K562 treated with DMSO at 1 percent for 24 hours (cell line): ENCODE measurements around the gene OGN. TPM values are rescaled to one million over a fixed set of nuclear protein-coding genes. Genes with fewer than 3 reads are reported as not detected.

Source experiments
- total RNA-seq: library from RNA; unstranded; fragments of 300-600 nt; gene quantifications from 2 replicates; pipeline ENCODE4 v1.2.3, GENCODE V29; 2022; ENCODE audit warnings: low read depth; ENCODE audit not compliant: insufficient read depth

OGN gene, protein sequence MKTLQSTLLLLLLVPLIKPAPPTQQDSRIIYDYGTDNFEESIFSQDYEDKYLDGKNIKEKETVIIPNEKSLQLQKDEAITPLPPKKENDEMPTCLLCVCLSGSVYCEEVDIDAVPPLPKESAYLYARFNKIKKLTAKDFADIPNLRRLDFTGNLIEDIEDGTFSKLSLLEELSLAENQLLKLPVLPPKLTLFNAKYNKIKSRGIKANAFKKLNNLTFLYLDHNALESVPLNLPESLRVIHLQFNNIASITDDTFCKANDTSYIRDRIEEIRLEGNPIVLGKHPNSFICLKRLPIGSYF
- total RNA-seq, result not detected in 2 replicates

DNA sequence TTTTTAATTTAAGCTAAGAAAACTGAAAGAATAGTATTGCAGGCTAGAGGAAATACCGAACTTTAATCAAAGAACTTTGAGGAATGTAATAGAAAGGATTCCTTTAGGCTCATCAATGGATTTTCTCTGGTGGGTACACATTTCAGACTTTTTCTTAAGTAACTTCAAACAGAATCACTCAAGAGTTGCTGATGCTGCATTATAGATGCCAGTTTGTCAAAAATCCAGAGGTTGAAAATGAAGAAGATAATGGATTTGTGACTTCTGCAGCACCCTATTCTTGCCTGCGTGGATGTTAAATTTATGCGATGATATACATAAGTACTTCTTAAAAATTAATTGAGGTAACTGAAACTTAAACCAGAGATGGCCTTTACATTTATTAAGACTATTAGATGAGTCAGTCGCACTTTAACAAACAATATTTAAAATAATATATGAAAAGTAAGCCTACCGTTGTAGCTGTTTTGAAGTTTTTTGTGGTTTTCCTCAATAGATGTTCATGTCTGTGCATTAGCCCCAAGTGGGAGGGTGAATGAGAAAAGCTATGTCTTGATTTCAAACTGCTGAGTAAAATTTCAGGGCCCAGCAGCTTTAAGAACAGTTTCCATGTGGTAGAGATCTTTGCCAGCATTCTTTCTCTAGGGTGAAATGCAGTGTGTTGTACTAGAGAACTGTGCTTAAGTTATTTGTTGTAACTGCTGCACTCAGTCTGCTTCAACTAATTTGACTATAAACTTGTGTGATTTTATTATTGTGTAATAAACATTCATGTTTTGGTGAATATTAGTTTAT, at the start of gene OGN:
TSS of gene OGN (minus strand) at position 537 of the 795 bp plus-strand sequence. CDS start 1,171 bp downstream, outside the sequence.

DNA sequence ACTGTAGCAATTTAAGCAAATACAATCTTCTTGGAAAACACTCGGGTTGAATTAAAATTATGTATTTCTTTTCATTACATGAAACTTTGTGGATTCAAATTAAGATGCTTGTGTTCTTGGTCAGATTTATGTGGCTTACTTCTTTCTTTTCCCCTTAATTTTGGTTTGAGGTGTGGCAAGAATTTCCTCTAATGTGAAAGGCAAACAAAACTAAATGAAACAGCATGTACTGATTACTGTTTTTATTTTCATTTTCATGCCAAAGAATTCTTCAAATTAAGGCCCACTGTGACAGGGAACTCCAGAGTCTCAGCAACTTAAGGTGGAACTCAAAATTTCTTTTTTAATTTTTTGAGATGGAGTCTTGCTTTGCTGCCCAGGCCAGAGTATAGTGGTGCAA, 20.0 kb upstream of the OGN start, which contains the start of gene OMD:
TSS of gene OMD (minus strand) at position 132 of the 400 bp plus-strand sequence. CDS start 6,913 bp downstream, outside the sequence.

Other genes starting within 250 kb of the OGN start
- 143 and 149 TPM in 2 replicates for gene IARS1, start 110.9 kb downstream of the OGN start, total RNA-seq
- gene NOL8, start 79.2 kb downstream of the OGN start, total RNA-seq, result 17.8 and 20.7 TPM in 2 replicates
- gene CENPP, start 78.6 kb downstream of the OGN start, total RNA-seq, result 7.3 and 7.6 TPM in 2 replicates
- not detected in 2 replicates for gene OMD, start 19.9 kb upstream of the OGN start, total RNA-seq
- not detected in 2 replicates for gene ASPN, start 77.9 kb upstream of the OGN start, total RNA-seq
- gene ECM2, start 131.4 kb upstream of the OGN start, total RNA-seq, result not detected in 2 replicates